HepG2 (cell line): Measurements from ENCODE around the gene GRB10. TPM values are rescaled to one million over a fixed set of nuclear protein-coding genes. Genes with fewer than 3 reads are reported as not detected.

Source experiments
- ATAC-seq: fragments of 200-7000 bp; cut with Tn5 transposase; 3 replicates; pipeline ENCODE4 v1.9.1; 2020; ENCODE audit warnings: mild to moderate bottlenecking, moderate library complexity
- BruUV-seq: library from RNA; stranded (reverse); fragments of 400-500 nt; replicated peaks from 2 replicates; lab custom pipeline; 2021; lab: Mats Ljungman, UMichigan
- CTCF ChIA-PET: fragments of 300-600 bp; formaldehyde crosslinking; extraction: SDS; loops from one replicate; lab custom pipeline; 2021; ENCODE audit warnings: low total read pairs, inconsistent platforms, low intra/inter-chr PET ratio; lab: Yijun Ruan, JAX
- POLR2A ChIA-PET: fragments of 350-600 bp; sonication (Branson Sonifier 250); formaldehyde crosslinking; loops from one replicate; lab custom pipeline; 2020; ENCODE audit warnings: antibody characterized with exemption, inconsistent platforms; lab: Yijun Ruan, JAX
- DNase-seq: peaks from one replicate; pipeline ENCODE4 v3.0.0-alpha.2; 2015; ENCODE audit warnings: low spot score
- FAIRE-seq: peaks from 3 replicates; lab custom pipeline; 2011; peaks lifted over from hg19 to GRCh38; lab: Jason Lieb, UNC
- H2AFZ ChIP-seq: one replicate; pipeline ENCODE4 v1.6.1; 2011; ENCODE audit warnings: low read length, inconsistent platforms
- H3K27ac ChIP-seq: fragments of 300-600 bp; 3 replicates; pipeline ENCODE4 v1.8.0; 2011; ENCODE audit warnings: mixed run types, mild to moderate bottlenecking, mixed read lengths, low read length, inconsistent platforms; ENCODE audit not compliant: insufficient read depth; ENCODE audit errors: extremely low read length
- H3K27me3 ChIP-seq, 2 experiments: fragments of 200-600 bp in 1 of 2; 2 replicates in 1 of 2; 3 replicates in 1 of 2; pipeline versions ENCODE4 v1.6.0 to v1.8.0; 2011; ENCODE audit warnings: low read length in 2 of 2, mild to moderate bottlenecking in 2 of 2, moderate library complexity in 2 of 2, inconsistent platforms in 1 of 2; ENCODE audit not compliant: insufficient read depth in 2 of 2, control insufficient read depth in 1 of 2
- H3K36me3 ChIP-seq, 2 experiments: fragments of 200-600 bp in 1 of 2; replicated peaks in 1 of 2; 2 replicates in 1 of 2; 3 replicates in 1 of 2; pipeline versions ENCODE4 v1.5.1 to v1.8.0; 2011; ENCODE audit warnings: low read length in 2 of 2, inconsistent platforms in 1 of 2; ENCODE audit not compliant: insufficient read depth in 2 of 2, control insufficient read depth in 1 of 2
- H3K4me1 ChIP-seq: 2 replicates; pipeline ENCODE4 v1.5.1; 2012; ENCODE audit warnings: low read length, inconsistent platforms; ENCODE audit not compliant: insufficient read depth
- H3K4me2 ChIP-seq: 2 replicates; pipeline ENCODE4 v1.6.0; 2011; ENCODE audit warnings: low read depth, low read length, inconsistent platforms
- H3K4me3 ChIP-seq, 3 experiments: fragments of 200-600 bp in 1 of 3; sonication (generic), shearing (Covaris generic) in 1 of 3; replicated peaks in 1 of 3; 2 replicates each; pipeline ENCODE4 v1.5.1; 2011 to 2016; ENCODE audit warnings: low read length in 3 of 3, inconsistent platforms in 2 of 3, low read depth in 2 of 3, mild to moderate bottlenecking in 2 of 3, control low read depth in 1 of 3, mixed read lengths in 1 of 3; ENCODE audit not compliant: insufficient read depth in 1 of 3
- H3K79me2 ChIP-seq: one replicate; pipeline ENCODE4 v1.6.1; 2011; ENCODE audit warnings: low read length, inconsistent platforms; ENCODE audit not compliant: insufficient read depth
- H3K9ac ChIP-seq: 2 replicates; pipeline ENCODE4 v1.6.0; 2011; ENCODE audit warnings: mild to moderate bottlenecking, low read depth, low read length, inconsistent platforms; ENCODE audit not compliant: insufficient read depth
- H3K9me3 ChIP-seq: 2 replicates; pipeline ENCODE4 v1.5.1; 2012; ENCODE audit warnings: mild to moderate bottlenecking, low read length
- H4K20me1 ChIP-seq: 2 replicates; pipeline ENCODE4 v1.6.0; 2011; ENCODE audit warnings: inconsistent platforms, mild to moderate bottlenecking, low read length, moderate library complexity; ENCODE audit not compliant: insufficient read depth
- AGO1 ChIP-seq: fragments of 200-400 bp; formaldehyde crosslinking; IDR thresholded peaks from 2 replicates; pipeline ENCODE4 v1.6.1; 2017; ENCODE audit warnings: mild to moderate bottlenecking, low read depth, low read length, moderate library complexity; ENCODE audit not compliant: poor library complexity, severe bottlenecking
- FOXO1 ChIP-seq: sonication (generic); formaldehyde crosslinking; IDR thresholded peaks from 2 replicates; pipeline ENCODE4 v1.4.0; 2020; ENCODE audit warnings: missing genetic modification reagents
- GTF3A ChIP-seq: sonication (generic); formaldehyde crosslinking; conservative IDR thresholded peaks from 2 replicates; pipeline ENCODE4 v1.4.0; 2020; ENCODE audit warnings: mild to moderate bottlenecking, missing genetic modification reagents
- HMG20B ChIP-seq: conservative IDR thresholded peaks from 2 replicates; pipeline ENCODE4 v1.6.1; 2016; ENCODE audit warnings: missing genetic modification reagents, missing compliant biosample characterization
- HMGA1 ChIP-seq: sonication (generic); formaldehyde crosslinking; conservative IDR thresholded peaks from 2 replicates; pipeline ENCODE4 v1.4.0; 2020; ENCODE audit warnings: missing genetic modification reagents
- HOXA9 ChIP-seq: sonication (generic); formaldehyde crosslinking; IDR thresholded peaks from 2 replicates; pipeline ENCODE4 v1.8.1; 2022; ENCODE audit warnings: missing genetic modification reagents, mild to moderate bottlenecking, moderate library complexity, borderline replicate concordance
- SIX1 ChIP-seq: sonication (generic); formaldehyde crosslinking; IDR thresholded peaks from 2 replicates; pipeline ENCODE4 v1.4.0; 2020; ENCODE audit warnings: missing genetic modification reagents, borderline replicate concordance
- WIZ ChIP-seq: sonication (generic); formaldehyde crosslinking; IDR thresholded peaks from 2 replicates; pipeline ENCODE4 v1.5.1; 2020; ENCODE audit warnings: mild to moderate bottlenecking, missing genetic modification reagents
- ZFP36L2 ChIP-seq: sonication (generic); formaldehyde crosslinking; IDR thresholded peaks from 2 replicates; pipeline ENCODE4 v1.4.0; 2020; ENCODE audit warnings: missing genetic modification reagents
- ZGPAT ChIP-seq: IDR thresholded peaks from 2 replicates; pipeline ENCODE4 v1.6.1; 2016; ENCODE audit warnings: mild to moderate bottlenecking
- ZKSCAN5 ChIP-seq: sonication (generic); formaldehyde crosslinking; IDR thresholded peaks from 2 replicates; pipeline ENCODE4 v1.5.1; 2020; ENCODE audit warnings: mild to moderate bottlenecking, missing genetic modification reagents
- ZNF207 ChIP-seq: fragments of 450-650 bp; IDR thresholded peaks from 2 replicates; pipeline ENCODE4 v1.6.1; 2016; ENCODE audit warnings: antibody characterized with exemption, borderline replicate concordance
- ZNF230 ChIP-seq: sonication (generic); formaldehyde crosslinking; IDR thresholded peaks from 2 replicates; pipeline ENCODE4 v1.4.0; 2020; ENCODE audit warnings: mild to moderate bottlenecking, missing genetic modification reagents
- ZNF598 ChIP-seq: sonication (generic); formaldehyde crosslinking; IDR thresholded peaks from 2 replicates; pipeline ENCODE4 v1.5.1; 2020; ENCODE audit warnings: mild to moderate bottlenecking, missing genetic modification reagents, borderline replicate concordance
- ZNF737 ChIP-seq: sonication (generic); formaldehyde crosslinking; IDR thresholded peaks from 2 replicates; pipeline ENCODE4 v1.5.0; 2020; ENCODE audit warnings: missing genetic modification reagents, mild to moderate bottlenecking, borderline replicate concordance
- ZNF749 ChIP-seq: sonication (generic); formaldehyde crosslinking; IDR thresholded peaks from 2 replicates; pipeline ENCODE4 v1.8.0; 2022; ENCODE audit warnings: mild to moderate bottlenecking, missing genetic modification reagents, moderate library complexity, borderline replicate concordance
- WGBS: methylation state at CpG from one replicate; pipeline ENCODE4 v1.1.6; 2017; ENCODE audit warnings: low lambda C conversion rate; 5-methylcytosine and 5-hydroxymethylcytosine counted together
- in situ Hi-C: cut with HindIII; loops from 2 replicates; pipeline ENCODE4 v1.10.0; 2017; ENCODE audit warnings: low pct_unique_long_range_greater_than_20kb; ENCODE audit not compliant: extremely low pct_ligation_motif_present
- intact Hi-C: fragments of 100-400 bp; cut with micrococcal nuclease; formaldehyde crosslinking; loops from one replicate; pipeline ENCODE4 v1.10.0; 2022; ENCODE audit not compliant: unreplicated experiment
- polyA plus RNA-seq, 8 experiments: library from polyadenylated mRNA; depleted of rRNA in 3 of 8; stranded (reverse) in 7 of 8; unstranded in 1 of 8; fragments of >200 nt; fragmentation: Illumina TruSeq in 4 of 8; extraction: Trizol in 4 of 8; gene quantifications; 2 replicates each; pipeline versions ENCODE4 v1.2.1 to v1.2.3, GENCODE V29; 2011 to 2016; ENCODE audit warnings: low read depth in 4 of 8, missing spikeins in 1 of 8, mixed read lengths in 1 of 8; ENCODE audit not compliant: insufficient read depth in 1 of 8
- total RNA-seq, 5 experiments: library from RNA; depleted of rRNA; stranded (reverse); fragments of >200 nt; fragmentation: Illumina TruSeq; extraction: Trizol; gene quantifications; 2 replicates each; pipeline ENCODE4 v1.2.3, GENCODE V29; 2016; ENCODE audit warnings: low read depth in 1 of 5
- TF ChIP-seq, protein P1 (sequence below): sonication (generic); formaldehyde crosslinking; IDR thresholded peaks from 2 replicates; pipeline ENCODE4 v1.8.1; 2022; ENCODE audit warnings: low read depth, mild to moderate bottlenecking, missing genetic modification reagents

GRB10 gene
- total and polyA plus RNA-seq, 2 of the 13 experiments (the other 11 are each of a cell fraction or from before 2014, with no cell fraction given) = 4.0 to 6.8 TPM

DNA sequence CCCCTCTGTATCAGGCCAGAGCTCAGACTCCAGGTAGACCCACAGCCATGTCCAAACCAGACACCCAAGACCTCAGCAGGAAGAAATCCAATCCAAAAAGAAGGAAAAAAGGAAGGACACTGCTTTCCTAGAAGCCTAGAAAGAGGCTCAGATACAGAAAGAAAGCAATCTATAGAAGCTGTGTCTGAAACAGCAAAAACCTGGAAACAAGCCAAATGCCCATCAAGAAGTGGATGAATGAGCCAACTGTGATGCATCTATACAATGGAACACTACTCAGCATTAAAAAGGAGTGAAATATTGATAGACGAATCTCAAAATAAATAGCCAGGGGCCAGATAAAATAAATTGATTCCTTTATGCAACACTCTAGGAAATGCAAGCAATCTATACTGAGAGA, 31.6 kb downstream of the GRB10 start:
- peaks cover 30% of the 10 kb centered on the region for H3K4me1 ChIP-seq
- H3K79me2 ChIP-seq = no peaks in the 10 kb centered on the region
- H4K20me1 ChIP-seq = no peaks in the 10 kb centered on the region
- ATAC-seq (no peak), FAIRE-seq (no peak), DNase-seq (no peak)
- no peak overlapping the region for H3K9ac ChIP-seq
- H3K4me3 ChIP-seq = no peak overlapping the region
- no peak overlapping the region for H3K27ac ChIP-seq
- no peak overlapping the region for H3K4me2 ChIP-seq
- no peaks in the 10 kb centered on the region for H3K9me3 ChIP-seq
- H2AFZ ChIP-seq = no peak overlapping the region
- H3K36me3 ChIP-seq = no peaks in the 10 kb centered on the region
- intact Hi-C loops = no loop called here
- CTCF ChIA-PET = no interaction called here
- no peak for TF ChIP-seq ZNF749 (CRISPR knock-in tag)
- TF ChIP-seq ZGPAT (CRISPR knock-in tag) = no peak
- TF ChIP-seq WIZ = no peak
- TF ChIP-seq HMGA1 = no peak
- TF ChIP-seq FOXO1 (CRISPR knock-in tag) = no peak
- no peak for TF ChIP-seq AGO1
- no peak for TF ChIP-seq ZNF230
- TF ChIP-seq, protein P1, sequence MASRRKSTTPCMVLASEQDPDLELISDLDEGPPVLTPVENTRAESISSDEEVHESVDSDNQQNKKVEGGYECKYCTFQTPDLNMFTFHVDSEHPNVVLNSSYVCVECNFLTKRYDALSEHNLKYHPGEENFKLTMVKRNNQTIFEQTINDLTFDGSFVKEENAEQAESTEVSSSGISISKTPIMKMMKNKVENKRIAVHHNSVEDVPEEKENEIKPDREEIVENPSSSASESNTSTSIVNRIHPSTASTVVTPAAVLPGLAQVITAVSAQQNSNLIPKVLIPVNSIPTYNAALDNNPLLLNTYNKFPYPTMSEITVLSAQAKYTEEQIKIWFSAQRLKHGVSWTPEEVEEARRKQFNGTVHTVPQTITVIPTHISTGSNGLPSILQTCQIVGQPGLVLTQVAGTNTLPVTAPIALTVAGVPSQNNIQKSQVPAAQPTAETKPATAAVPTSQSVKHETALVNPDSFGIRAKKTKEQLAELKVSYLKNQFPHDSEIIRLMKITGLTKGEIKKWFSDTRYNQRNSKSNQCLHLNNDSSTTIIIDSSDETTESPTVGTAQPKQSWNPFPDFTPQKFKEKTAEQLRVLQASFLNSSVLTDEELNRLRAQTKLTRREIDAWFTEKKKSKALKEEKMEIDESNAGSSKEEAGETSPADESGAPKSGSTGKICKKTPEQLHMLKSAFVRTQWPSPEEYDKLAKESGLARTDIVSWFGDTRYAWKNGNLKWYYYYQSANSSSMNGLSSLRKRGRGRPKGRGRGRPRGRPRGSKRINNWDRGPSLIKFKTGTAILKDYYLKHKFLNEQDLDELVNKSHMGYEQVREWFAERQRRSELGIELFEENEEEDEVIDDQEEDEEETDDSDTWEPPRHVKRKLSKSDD (CRISPR knock-in tag) = no peak
- TF ChIP-seq ZKSCAN5 = no peak
- no peak for TF ChIP-seq ZFP36L2 (CRISPR knock-in tag)
- TF ChIP-seq GTF3A (CRISPR knock-in tag) = no peak
- TF ChIP-seq HOXA9 (CRISPR knock-in tag) = no peak
- TF ChIP-seq ZNF207 = no peak
- TF ChIP-seq SIX1 (CRISPR knock-in tag) = no peak
- TF ChIP-seq ZNF737 (CRISPR knock-in tag) = no peak
- no peak for TF ChIP-seq HMG20B (CRISPR knock-in tag)
- no peak for TF ChIP-seq ZNF598
- TF ChIP-seq, all 625 proteins: peak for 0
- in situ Hi-C loops = no loop called here
- no peaks in the 10 kb centered on the region for H3K27me3 ChIP-seq
- 86% methylated on average over 1 of the region's 1 CpG for WGBS
- no TSS peak for BruUV-seq
- POLR2A ChIA-PET = no interaction called here
